DND-41 (cell line): ENCODE data around the gene GRWD1.

Experiments
- EZH2 ChIP-seq: IDR thresholded peaks from 3 replicates; pipeline ENCODE4 v1.6.1; 2012; ENCODE audit warnings: borderline replicate concordance, low read depth, mild to moderate bottlenecking, moderate library complexity, low read length, inconsistent platforms; ENCODE audit not compliant: severe bottlenecking
- TF ChIP-seq, protein P1 (sequence below): IDR thresholded peaks from 2 replicates; pipeline ENCODE4 v1.5.1; 2012; ENCODE audit warnings: borderline replicate concordance, low read length, moderate library complexity, mild to moderate bottlenecking; ENCODE audit not compliant: poor library complexity, severe bottlenecking; ENCODE audit errors: extremely low read depth

- TF ChIP-seq, protein P1, sequence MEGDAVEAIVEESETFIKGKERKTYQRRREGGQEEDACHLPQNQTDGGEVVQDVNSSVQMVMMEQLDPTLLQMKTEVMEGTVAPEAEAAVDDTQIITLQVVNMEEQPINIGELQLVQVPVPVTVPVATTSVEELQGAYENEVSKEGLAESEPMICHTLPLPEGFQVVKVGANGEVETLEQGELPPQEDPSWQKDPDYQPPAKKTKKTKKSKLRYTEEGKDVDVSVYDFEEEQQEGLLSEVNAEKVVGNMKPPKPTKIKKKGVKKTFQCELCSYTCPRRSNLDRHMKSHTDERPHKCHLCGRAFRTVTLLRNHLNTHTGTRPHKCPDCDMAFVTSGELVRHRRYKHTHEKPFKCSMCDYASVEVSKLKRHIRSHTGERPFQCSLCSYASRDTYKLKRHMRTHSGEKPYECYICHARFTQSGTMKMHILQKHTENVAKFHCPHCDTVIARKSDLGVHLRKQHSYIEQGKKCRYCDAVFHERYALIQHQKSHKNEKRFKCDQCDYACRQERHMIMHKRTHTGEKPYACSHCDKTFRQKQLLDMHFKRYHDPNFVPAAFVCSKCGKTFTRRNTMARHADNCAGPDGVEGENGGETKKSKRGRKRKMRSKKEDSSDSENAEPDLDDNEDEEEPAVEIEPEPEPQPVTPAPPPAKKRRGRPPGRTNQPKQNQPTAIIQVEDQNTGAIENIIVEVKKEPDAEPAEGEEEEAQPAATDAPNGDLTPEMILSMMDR: no peak
- no peak for TF ChIP-seq EZH2
Observed at GRCh38 chr19:48468772-48469288, 23.0 kb downstream of the GRWD1 start.
